Left cardiac atrium (tissue), 4 donors: ENCODE results near the gene CDC42BPB. TPM values are rescaled to one million over a fixed set of nuclear protein-coding genes. Genes with fewer than 3 reads are reported as not detected.
"Not testable (repeated sequence)": the region's sequence is repeated elsewhere in the genome, so short reads cannot be mapped to it uniquely, and the experiment has no call there.

Experiments
- ATAC-seq, 2 donors: fragments of 200-7000 bp; cut with Tn5 transposase; one replicate each; pipeline ENCODE4 v1.9.1; 2020; ENCODE audit warnings: mild to moderate bottlenecking in 2 of 2, moderate library complexity in 2 of 2
- DNase-seq: peaks from one replicate; pipeline ENCODE4 v3.0.0-alpha.2; 2020
- intact Hi-C, 2 donors: fragments of 100-400 bp; cut with DNase I; formaldehyde crosslinking; loops; one replicate each; pipeline versions ENCODE4 v1.14.1 to v1.15.1; 2022 to 2023
- total RNA-seq, 2 donors: library from RNA; stranded (reverse); fragmentation: NEBNext Ultra II Directional; extraction: Animal tissue kit (Norgen Biotek cat#: 25700); gene quantifications; one replicate each; pipeline ENCODE4 v1.2.1, GENCODE V29; 2021
- donor health status: DM: no; HTN: yes; CAD: no.
- donor health status: DM: no; HTN: yes; CAD: no; lungs with severe emphysema.
- donor health status: DM: yes; HTN: yes; CAD: no.
- donor health status: Dilated cardiomyopathy.

CDC42BPB gene
- total RNA-seq, 2 donors from 2014 or later = 57.3 to 79.2 TPM

- intact Hi-C loops = no loop called here
- ATAC-seq (no peak), DNase-seq (no peak)
Measured at GRCh38 chr14:102927346-102927877, 129.9 kb downstream of the CDC42BPB start.

GRCh38 chr14:102926840-102927239 is 130.5 kb downstream of the CDC42BPB start:
- DNase-seq, ATAC-seq, intact Hi-C loops: not testable (repeated sequence)

- no peak for DNase-seq
- no peak for ATAC-seq
- intact Hi-C loops = no loop called here
Measured at GRCh38 chr14:102926104-102926503, 131.2 kb downstream of the CDC42BPB start.

GRCh38 chr14:102925646-102926045 is 131.7 kb downstream of the CDC42BPB start:
- DNase-seq (no peak), ATAC-seq (no peak)
- intact Hi-C loops = no loop called here

GRCh38 chr14:102924632-102925588 is 132.4 kb downstream of the CDC42BPB start:
- intact Hi-C loops = no loop called here
- no peak for ATAC-seq
- no peak for DNase-seq

GRCh38 chr14:102923925-102924486 is 133.3 kb downstream of the CDC42BPB start:
- no peak for ATAC-seq
- DNase-seq = no peak
- intact Hi-C loops = no loop called here

GRCh38 chr14:102923201-102923924 is 134.0 kb downstream of the CDC42BPB start:
- intact Hi-C loops = no loop called here
- ATAC-seq (no peak), DNase-seq (no peak)

- intact Hi-C loops = no loop called here
- ATAC-seq (peak; percentile 7 to 23), DNase-seq (no peak)
Measured at GRCh38 chr14:102922490-102923200, 134.7 kb downstream of the CDC42BPB start, which contains the start of gene AMN. TSS of gene AMN (plus strand) at chr14:102922663. CDS start at chr14:102922689, 26 bp downstream.

GRCh38 chr14:102920998-102921304 is 136.4 kb downstream of the CDC42BPB start:
- no peak for ATAC-seq
- intact Hi-C loops = no loop called here
- DNase-seq = no peak

GRCh38 chr14:102920273-102920997 is 136.9 kb downstream of the CDC42BPB start:
- DNase-seq (no peak), ATAC-seq (no peak)
- intact Hi-C loops = no loop called here

- no peak for DNase-seq
- no peak for ATAC-seq
- intact Hi-C loops = loop anchor here (5.0 to 10.0 kb wide), 3 partner anchors 146 to 224 kb away; no protein-coding TSS in a partner anchor
Measured at GRCh38 chr14:102918438-102918837, 138.9 kb downstream of the CDC42BPB start.

GRCh38 chr14:102917469-102918211 is 139.7 kb downstream of the CDC42BPB start:
- peak; percentile 33 to 35 for ATAC-seq
- intact Hi-C loops = loop anchor here (5.0 to 10.0 kb wide), 3 partner anchors 145 to 223 kb away; no protein-coding TSS in a partner anchor
- DNase-seq = peak; percentile 64

GRCh38 chr14:102917056-102917385 is 140.3 kb downstream of the CDC42BPB start:
- ATAC-seq (no peak), DNase-seq (no peak)
- intact Hi-C loops = loop anchor here (5.0 to 10.0 kb wide), 3 partner anchors 145 to 222 kb away; no protein-coding TSS in a partner anchor

GRCh38 chr14:102916347-102917055 is 140.8 kb downstream of the CDC42BPB start:
- DNase-seq (no peak), ATAC-seq (no peak)
- intact Hi-C loops = loop anchor here (5.0 to 10.0 kb wide), 3 partner anchors 144 to 222 kb away; no protein-coding TSS in a partner anchor

GRCh38 chr14:102915292-102916110 is 141.8 kb downstream of the CDC42BPB start:
- DNase-seq (no peak), ATAC-seq (no peak)
- intact Hi-C loops = loop anchor here (5.0 to 10.0 kb wide), 3 partner anchors 143 to 221 kb away; no protein-coding TSS in a partner anchor
